ENCODE results near the gene ACE.

DNA sequence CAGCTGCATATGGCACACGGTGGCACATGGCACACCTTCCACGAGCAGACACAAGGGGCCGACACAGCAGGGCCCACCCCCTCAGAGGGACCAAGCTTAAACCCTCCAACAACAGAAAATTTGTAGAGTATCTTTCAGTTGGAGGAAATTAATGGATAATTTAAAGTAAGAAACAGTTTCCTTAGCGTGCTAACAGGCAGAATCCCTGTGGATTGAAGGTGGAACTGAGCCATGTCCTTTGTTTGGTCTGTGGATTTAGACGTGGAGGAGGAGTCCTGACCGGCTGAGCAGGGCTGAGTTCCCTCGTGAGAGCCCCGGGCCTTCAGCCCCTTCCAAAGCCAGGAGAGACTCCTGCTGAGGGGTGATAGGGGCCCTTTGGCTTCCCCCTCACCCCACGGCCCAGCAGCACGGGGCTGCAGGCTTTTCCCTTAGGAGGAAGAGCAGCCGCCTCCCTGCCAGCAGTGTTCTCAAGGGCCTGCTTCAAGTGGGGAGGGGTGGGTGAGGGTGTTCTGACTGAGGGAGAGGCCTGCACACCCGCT is 29.3 kb upstream of the ACE start:
- TF ChIP-seq EGR1 (IDR thresholded peaks at IDR 0.05; ENCODE audit: low read depth in 2 of 2) (no peak), RAD21 (IDR thresholded peaks at IDR 0.05) (no peak), GABPA (IDR thresholded peaks at IDR 0.05 in 1 of 2, conservative IDR thresholded peaks at IDR 0.05 in 1 of 2) (no peak)
- TF ChIP-seq, protein P1, sequence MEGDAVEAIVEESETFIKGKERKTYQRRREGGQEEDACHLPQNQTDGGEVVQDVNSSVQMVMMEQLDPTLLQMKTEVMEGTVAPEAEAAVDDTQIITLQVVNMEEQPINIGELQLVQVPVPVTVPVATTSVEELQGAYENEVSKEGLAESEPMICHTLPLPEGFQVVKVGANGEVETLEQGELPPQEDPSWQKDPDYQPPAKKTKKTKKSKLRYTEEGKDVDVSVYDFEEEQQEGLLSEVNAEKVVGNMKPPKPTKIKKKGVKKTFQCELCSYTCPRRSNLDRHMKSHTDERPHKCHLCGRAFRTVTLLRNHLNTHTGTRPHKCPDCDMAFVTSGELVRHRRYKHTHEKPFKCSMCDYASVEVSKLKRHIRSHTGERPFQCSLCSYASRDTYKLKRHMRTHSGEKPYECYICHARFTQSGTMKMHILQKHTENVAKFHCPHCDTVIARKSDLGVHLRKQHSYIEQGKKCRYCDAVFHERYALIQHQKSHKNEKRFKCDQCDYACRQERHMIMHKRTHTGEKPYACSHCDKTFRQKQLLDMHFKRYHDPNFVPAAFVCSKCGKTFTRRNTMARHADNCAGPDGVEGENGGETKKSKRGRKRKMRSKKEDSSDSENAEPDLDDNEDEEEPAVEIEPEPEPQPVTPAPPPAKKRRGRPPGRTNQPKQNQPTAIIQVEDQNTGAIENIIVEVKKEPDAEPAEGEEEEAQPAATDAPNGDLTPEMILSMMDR (IDR thresholded peaks at IDR 0.05; ENCODE audit: low read depth, low read length, missing input control) = no peak
